PFSK-1 (cell line): ENCODE measurements around the gene MAGI2.

Experiments used
- FOXP2 ChIP-seq: optimal IDR thresholded peaks from 2 replicates; pipeline ENCODE3; 2011; ENCODE audit warnings: borderline replicate concordance, control low read depth, inconsistent platforms; ENCODE audit not compliant: insufficient read depth; ENCODE audit errors: extremely low read length, extremely low read depth
- POLR2AphosphoS5 ChIP-seq: IDR thresholded peaks from 2 replicates; pipeline ENCODE4 v1.6.1; 2012; ENCODE audit warnings: low read depth, mild to moderate bottlenecking, control low read depth, low read length, moderate library complexity
- SIN3A ChIP-seq: IDR thresholded peaks from 2 replicates; pipeline ENCODE4 v1.6.1; 2012; ENCODE audit warnings: mild to moderate bottlenecking, low read length, moderate library complexity, borderline replicate concordance; ENCODE audit not compliant: insufficient read depth
- TAF1 ChIP-seq: IDR thresholded peaks from 2 replicates; pipeline ENCODE4 v1.6.1; 2012; ENCODE audit warnings: low read length, control low read depth, borderline replicate concordance; ENCODE audit not compliant: insufficient read depth
- TF ChIP-seq, protein P1 (sequence below), 2 experiments: IDR thresholded peaks; 2 replicates each; pipeline versions ENCODE4 v1.6.1 to v1.8.0; 2011 to 2012; ENCODE audit warnings: low read depth in 2 of 2, low read length in 2 of 2, control low read depth in 1 of 2, inconsistent platforms in 1 of 2, mild to moderate bottlenecking in 1 of 2, moderate library complexity in 1 of 2; ENCODE audit not compliant: insufficient read depth in 1 of 2

Gene MAGI2

DNA sequence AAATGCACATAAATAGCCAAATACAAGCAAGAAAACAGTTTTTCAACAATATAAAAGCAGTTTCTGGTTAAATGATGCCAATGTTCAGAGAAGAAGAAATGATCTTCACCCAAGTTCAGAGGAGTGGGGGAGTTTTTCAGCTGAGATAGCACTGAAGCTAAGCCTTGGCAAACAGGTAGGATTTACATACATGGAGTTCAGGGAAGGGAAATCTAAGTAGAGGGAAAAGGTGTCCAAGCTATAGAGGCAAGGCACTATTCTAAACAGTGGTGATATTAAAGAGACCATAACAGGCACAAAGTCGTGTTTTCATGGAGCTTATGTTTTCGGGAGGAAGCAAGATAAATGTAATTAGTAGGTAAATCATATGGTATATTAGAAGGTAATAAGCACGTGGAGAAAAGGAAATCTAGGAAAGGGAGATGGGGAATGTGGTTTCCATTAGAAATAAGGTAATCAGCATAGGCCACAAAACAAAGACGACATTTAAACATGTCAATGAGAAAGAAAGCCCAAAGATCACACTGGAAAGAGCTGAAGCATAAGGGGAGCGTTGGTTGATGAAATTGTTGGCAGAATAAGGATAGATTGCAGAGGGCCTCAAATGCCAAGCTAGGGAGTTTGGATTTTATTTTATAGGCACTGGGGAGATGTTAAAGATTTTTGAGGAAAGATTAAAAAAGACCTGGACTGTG is 704.3 kb downstream of the MAGI2 start:
- TF ChIP-seq FOXP2: no peak
- TF ChIP-seq, protein P1, sequence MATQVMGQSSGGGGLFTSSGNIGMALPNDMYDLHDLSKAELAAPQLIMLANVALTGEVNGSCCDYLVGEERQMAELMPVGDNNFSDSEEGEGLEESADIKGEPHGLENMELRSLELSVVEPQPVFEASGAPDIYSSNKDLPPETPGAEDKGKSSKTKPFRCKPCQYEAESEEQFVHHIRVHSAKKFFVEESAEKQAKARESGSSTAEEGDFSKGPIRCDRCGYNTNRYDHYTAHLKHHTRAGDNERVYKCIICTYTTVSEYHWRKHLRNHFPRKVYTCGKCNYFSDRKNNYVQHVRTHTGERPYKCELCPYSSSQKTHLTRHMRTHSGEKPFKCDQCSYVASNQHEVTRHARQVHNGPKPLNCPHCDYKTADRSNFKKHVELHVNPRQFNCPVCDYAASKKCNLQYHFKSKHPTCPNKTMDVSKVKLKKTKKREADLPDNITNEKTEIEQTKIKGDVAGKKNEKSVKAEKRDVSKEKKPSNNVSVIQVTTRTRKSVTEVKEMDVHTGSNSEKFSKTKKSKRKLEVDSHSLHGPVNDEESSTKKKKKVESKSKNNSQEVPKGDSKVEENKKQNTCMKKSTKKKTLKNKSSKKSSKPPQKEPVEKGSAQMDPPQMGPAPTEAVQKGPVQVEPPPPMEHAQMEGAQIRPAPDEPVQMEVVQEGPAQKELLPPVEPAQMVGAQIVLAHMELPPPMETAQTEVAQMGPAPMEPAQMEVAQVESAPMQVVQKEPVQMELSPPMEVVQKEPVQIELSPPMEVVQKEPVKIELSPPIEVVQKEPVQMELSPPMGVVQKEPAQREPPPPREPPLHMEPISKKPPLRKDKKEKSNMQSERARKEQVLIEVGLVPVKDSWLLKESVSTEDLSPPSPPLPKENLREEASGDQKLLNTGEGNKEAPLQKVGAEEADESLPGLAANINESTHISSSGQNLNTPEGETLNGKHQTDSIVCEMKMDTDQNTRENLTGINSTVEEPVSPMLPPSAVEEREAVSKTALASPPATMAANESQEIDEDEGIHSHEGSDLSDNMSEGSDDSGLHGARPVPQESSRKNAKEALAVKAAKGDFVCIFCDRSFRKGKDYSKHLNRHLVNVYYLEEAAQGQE (IDR thresholded peaks at IDR 0.05; ENCODE audit: insufficient read depth in 1 of 2, low read depth in 2 of 2, low read length in 2 of 2): no peak
- no peak for TF ChIP-seq TAF1
- no peak for TF ChIP-seq SIN3A
- no peak for TF ChIP-seq POLR2AphosphoS5

DNA sequence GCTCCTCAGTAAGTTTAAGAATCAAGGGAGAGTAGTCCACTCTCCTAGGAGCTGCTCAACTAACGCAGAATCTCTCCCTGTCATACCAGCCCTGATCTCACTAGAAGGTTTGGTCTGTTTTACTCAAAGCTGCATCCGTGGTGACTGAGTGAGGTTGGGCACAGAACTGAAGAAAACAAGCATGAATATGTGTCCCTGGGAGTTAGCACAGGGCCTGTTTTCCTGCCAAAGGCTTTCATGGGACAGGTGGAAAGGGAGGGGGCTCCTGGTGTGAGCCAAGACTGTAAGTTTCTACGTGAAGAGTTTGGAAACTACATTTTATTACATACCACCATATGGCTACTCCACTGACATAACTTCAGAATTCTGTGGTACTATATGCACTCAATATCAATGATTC is 705.9 kb downstream of the MAGI2 start:
- TF ChIP-seq SIN3A (no peak), TAF1 (no peak), FOXP2 (no peak), POLR2AphosphoS5 (no peak)
- TF ChIP-seq, protein P1 (IDR thresholded peaks at IDR 0.05; ENCODE audit: insufficient read depth in 1 of 2, low read depth in 2 of 2, low read length in 2 of 2): no peak

DNA sequence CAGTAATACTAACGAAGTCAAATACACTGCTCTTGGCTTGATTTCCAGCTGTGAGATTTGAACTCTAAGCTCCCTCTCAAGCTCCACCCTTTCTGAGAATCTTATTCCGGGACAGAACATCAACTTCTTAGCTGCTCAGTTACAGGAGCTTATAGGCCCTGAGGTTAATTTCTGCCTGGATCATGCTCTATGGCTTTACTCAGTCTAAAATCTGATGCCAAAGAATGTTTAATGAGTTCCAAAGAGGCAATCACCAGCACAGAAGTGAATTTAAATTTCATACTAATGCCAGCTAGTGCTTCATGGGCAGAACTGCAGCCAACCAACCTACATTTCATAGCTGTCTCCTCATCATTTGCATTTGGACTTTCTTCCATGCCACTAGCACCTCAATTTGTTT is 707.2 kb downstream of the MAGI2 start:
- TF ChIP-seq POLR2AphosphoS5 (no peak), SIN3A (no peak), TAF1 (no peak), FOXP2 (no peak)
- TF ChIP-seq, protein P1 (IDR thresholded peaks at IDR 0.05; ENCODE audit: insufficient read depth in 1 of 2, low read depth in 2 of 2, low read length in 2 of 2): no peak

DNA sequence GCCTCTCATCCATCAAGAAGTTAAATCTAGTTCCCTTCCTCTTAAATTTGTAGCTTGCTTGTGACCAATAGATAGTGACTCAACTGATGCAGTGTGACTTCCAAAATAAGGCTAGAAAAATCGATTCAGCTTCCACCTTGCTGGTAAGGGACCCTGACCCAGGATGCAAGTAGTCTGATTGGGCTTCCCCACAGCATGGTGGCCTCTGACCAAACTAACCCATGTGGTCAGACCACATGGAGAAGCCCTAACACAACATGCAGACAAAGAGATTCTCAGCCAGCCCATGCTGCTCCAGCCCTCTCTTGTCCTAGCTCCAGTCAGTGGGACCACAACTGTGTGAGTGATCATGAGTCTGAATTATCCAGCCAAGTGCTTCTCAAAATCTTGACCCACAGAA is 710.8 kb downstream of the MAGI2 start:
- TF ChIP-seq FOXP2 (no peak), TAF1 (no peak), SIN3A (no peak), POLR2AphosphoS5 (no peak)
- TF ChIP-seq, protein P1 (IDR thresholded peaks at IDR 0.05; ENCODE audit: insufficient read depth in 1 of 2, low read depth in 2 of 2, low read length in 2 of 2): no peak

DNA sequence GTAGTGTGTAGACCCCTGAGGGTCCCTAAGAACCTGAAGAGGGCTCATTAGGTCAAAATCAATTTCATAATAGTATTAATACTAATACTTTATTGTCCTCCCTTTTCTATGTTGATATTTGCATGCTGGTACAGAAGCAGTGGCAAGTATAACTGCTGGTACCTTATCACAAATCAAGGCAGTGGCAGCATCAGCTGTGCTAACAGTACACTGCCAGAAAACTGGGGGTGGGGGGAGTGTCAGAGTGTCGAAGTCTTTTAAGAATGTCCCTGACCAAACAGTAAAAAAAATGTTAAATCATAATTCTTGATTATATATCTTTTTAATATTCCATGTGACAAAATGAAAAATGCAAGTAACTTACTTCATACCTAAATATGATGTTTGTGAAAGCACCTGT is 716.9 kb downstream of the MAGI2 start:
- TF ChIP-seq SIN3A (no peak), FOXP2 (no peak), POLR2AphosphoS5 (no peak), TAF1 (no peak)
- TF ChIP-seq, protein P1 (IDR thresholded peaks at IDR 0.05; ENCODE audit: insufficient read depth in 1 of 2, low read depth in 2 of 2, low read length in 2 of 2): no peak
